ENCODE data around the gene NDUFB8.

DNA sequence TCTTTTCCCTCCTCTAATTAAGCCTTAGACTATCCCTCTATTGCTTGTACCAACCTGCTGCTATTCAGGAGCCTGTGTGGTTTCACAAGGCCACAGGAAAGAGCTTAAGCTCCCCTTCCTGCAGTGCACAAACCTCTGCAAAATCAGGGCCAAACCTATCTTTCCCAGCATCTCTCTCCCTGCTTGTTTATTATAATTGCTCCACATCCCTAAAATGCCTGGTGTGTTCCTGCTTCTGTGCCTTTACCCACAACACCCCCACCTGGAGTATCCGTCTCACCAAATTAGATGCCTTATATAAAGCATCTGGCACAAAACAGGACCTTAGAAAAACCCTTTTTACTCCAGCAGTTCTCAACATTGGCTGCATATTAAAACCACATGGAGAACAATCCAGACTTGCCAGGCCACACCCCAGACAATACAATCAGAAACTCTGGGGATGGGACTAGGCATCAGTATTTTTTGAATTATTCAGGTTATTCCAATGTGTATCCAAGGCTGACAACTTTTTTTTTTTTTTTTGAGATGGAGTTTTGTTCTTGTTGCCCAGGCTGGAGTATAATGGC, 26.7 kb downstream of the NDUFB8 start:
- TF ChIP-seq, protein P1, sequence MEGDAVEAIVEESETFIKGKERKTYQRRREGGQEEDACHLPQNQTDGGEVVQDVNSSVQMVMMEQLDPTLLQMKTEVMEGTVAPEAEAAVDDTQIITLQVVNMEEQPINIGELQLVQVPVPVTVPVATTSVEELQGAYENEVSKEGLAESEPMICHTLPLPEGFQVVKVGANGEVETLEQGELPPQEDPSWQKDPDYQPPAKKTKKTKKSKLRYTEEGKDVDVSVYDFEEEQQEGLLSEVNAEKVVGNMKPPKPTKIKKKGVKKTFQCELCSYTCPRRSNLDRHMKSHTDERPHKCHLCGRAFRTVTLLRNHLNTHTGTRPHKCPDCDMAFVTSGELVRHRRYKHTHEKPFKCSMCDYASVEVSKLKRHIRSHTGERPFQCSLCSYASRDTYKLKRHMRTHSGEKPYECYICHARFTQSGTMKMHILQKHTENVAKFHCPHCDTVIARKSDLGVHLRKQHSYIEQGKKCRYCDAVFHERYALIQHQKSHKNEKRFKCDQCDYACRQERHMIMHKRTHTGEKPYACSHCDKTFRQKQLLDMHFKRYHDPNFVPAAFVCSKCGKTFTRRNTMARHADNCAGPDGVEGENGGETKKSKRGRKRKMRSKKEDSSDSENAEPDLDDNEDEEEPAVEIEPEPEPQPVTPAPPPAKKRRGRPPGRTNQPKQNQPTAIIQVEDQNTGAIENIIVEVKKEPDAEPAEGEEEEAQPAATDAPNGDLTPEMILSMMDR (IDR thresholded peaks at IDR 0.05): no peak
- no peak for TF ChIP-seq POLR2A (IDR thresholded peaks at IDR 0.05)
